Neutrophil (primary cell): ENCODE data around the gene CAPN2.

Source experiments
- H3K27ac ChIP-seq: fragments of 200-600 bp; sonication (generic); 2 replicates; pipeline ENCODE4 v1.5.1; 2016; ENCODE audit warnings: mild to moderate bottlenecking, moderate library complexity
- H3K27me3 ChIP-seq: fragments of 200-600 bp; sonication (generic); 2 replicates; pipeline ENCODE4 v1.6.0; 2016; ENCODE audit warnings: mild to moderate bottlenecking
- H3K36me3 ChIP-seq: fragments of 200-600 bp; sonication (generic); 2 replicates; pipeline ENCODE4 v1.5.1; 2017
- H3K4me1 ChIP-seq, 2 experiments: fragments of 200-600 bp in 1 of 2; sonication (generic) in 1 of 2; 1 replicate in 1 of 2; 2 replicates in 1 of 2; pipeline versions ENCODE4 v1.5.1 to v1.6.1; 2013 to 2016; ENCODE audit warnings: low read depth in 1 of 2, low read length in 1 of 2, mild to moderate bottlenecking in 1 of 2, moderate library complexity in 1 of 2; ENCODE audit not compliant: control insufficient read depth in 1 of 2, insufficient read depth in 1 of 2
- H3K4me3 ChIP-seq, 2 experiments: fragments of 200-600 bp in 1 of 2; sonication (generic) in 1 of 2; 1 replicate in 1 of 2; 2 replicates in 1 of 2; pipeline ENCODE4 v1.5.1; 2013 to 2016; ENCODE audit warnings: low read depth in 1 of 2, low read length in 1 of 2, mild to moderate bottlenecking in 1 of 2, moderate library complexity in 1 of 2
- H3K9me3 ChIP-seq: fragments of 200-600 bp; sonication (generic); 2 replicates; pipeline ENCODE4 v1.5.1; 2016
- TF ChIP-seq, protein P1 (sequence below): fragments of 200-600 bp; sonication (generic); IDR thresholded peaks from 2 replicates; pipeline ENCODE4 v1.5.1; 2016; ENCODE audit warnings: antibody characterized with exemption

The CAPN2 gene

DNA sequence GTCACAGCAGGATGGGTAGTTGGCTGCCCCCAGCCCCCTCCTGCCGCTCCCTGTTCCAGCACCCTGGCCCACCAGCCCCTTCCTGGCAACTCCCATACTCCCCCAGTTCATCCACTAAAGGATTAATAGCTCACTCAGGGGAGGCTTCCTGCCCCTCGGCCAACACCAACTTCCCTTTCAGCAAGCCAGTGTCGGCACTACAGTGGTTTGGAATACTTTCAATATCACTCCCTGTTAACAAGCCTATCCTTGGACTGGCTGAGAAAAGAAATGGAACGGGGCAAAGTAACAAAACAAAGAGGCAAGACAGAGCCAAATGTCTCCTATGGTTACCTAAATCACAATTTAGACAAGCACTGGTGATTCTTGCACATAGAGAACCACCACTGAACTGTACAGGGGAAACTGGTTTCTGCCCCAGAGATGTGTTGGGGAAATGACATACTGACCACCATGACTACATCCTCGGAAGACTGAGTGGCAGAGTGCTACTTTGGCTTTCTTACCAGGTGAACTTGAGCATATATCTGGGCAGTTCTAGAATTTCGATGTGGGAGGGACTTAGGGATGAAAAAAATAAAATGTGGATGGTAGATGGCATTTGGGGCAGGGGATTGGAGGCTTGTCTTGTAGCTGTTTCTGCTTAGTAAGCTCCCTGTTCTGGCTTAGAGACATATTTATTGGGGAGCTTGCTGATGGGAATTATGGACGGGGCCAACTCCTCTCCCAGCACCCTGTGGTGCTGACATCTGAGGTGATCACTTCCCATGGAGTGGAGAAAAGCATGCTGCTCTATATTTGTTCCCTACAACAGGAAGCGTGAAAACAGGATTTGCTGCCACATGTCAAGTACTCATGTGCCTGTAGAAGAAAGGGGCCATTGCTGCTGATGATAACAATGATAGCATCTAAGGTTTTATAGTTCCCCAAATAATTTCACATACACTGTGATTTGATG lies 7.1 kb upstream of the CAPN2 start:
- Histone ChIP-seq H3K27me3 (peaks cover 27% of the 10 kb centered on the region), H3K4me3 (no peak overlapping the region), H3K36me3 (no peaks in the 10 kb centered on the region), H3K9me3 (no peaks in the 10 kb centered on the region), H3K4me1 (no peaks in the 10 kb centered on the region), H3K27ac (no peak overlapping the region)
- TF ChIP-seq, protein P1, sequence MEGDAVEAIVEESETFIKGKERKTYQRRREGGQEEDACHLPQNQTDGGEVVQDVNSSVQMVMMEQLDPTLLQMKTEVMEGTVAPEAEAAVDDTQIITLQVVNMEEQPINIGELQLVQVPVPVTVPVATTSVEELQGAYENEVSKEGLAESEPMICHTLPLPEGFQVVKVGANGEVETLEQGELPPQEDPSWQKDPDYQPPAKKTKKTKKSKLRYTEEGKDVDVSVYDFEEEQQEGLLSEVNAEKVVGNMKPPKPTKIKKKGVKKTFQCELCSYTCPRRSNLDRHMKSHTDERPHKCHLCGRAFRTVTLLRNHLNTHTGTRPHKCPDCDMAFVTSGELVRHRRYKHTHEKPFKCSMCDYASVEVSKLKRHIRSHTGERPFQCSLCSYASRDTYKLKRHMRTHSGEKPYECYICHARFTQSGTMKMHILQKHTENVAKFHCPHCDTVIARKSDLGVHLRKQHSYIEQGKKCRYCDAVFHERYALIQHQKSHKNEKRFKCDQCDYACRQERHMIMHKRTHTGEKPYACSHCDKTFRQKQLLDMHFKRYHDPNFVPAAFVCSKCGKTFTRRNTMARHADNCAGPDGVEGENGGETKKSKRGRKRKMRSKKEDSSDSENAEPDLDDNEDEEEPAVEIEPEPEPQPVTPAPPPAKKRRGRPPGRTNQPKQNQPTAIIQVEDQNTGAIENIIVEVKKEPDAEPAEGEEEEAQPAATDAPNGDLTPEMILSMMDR = no peak

DNA sequence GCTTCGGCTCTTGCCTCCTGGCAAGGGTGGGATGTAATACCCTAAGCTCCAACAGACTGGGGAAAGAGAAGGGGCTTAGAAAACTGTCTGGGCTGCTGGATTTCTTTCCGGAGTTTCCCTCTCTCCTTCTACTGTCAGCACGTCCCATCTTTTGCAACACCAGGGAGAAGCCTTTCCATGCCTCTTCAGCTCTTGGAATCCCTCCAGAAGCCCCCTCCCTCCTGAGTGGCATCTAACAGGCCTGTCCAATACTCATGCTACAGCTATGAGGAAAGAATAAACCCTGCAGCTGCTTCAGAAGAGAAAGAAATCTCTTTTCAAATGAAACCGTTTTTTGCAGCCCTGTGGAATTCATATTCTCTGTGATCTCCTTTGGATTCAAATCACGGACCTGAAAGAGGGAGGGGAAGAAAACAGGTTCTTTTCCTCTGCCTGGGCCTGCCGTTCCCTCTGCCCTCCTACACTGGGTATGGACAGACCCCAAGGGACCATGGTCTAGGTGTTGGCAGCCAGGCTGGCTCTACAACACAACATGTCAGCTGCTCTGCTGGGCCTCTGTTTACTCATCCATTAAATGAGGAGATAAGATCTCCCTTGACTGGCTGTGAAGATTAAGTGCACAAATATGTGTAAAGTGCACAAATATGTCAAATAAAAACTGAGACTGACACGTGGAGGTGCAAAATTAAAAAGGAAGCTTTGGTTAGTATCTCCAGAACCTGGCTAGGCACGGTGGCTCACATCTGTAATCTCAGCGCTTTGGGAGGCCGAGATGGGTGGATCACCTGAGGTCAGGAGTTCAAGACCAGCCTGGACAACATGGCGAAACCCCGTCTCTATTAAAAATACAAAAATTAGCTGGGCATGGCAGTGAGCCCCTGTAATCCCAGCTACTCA lies 6.0 kb upstream of the CAPN2 start:
- H3K36me3 ChIP-seq = no peaks in the 10 kb centered on the region
- no peaks in the 10 kb centered on the region for H3K9me3 ChIP-seq
- no peak overlapping the region for H3K27ac ChIP-seq
- H3K4me3 ChIP-seq = no peak overlapping the region
- TF ChIP-seq, protein P1 = no peak
- peaks cover 39% of the 10 kb centered on the region for H3K27me3 ChIP-seq
- no peaks in the 10 kb centered on the region for H3K4me1 ChIP-seq

DNA sequence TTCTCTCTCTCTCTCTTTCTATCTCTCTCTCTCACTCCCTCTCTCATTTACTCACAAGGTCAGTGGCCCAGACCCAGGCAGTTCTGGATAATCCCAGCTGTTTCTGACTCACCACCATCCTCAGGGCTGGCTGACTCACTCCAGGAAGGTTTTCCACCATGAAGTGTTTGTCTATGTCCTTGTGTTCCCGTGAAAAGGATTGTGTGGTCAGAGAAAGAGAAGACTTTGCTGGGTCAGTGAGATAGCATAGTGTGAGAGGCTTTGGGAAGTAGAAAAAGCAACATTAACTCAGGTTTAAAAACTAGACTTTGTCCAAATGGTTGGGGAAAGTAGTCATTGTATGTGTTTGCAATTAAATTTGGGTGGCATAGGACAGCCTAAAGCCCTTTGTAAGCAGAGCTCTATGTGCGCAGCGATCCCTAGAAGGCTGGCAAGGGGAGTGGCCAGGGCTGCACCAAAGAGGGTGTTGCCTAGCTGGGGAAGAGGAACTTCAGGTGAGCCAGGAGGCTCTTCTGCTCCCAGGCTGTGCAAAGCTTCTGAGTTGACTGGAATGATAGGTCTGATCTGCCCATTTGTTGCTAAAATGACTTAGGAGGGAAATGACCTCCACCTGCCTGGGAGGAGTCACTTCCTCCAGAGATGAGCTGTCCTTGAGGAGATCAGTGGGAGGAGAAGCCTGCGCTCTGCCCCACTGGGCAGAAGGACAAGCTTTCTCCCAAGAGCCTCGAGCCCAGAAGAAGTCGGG lies 4.9 kb upstream of the CAPN2 start:
- no peak overlapping the region for H3K27ac ChIP-seq
- H3K4me3 ChIP-seq = no peak overlapping the region
- H3K27me3 ChIP-seq = peaks cover 50% of the 10 kb centered on the region
- TF ChIP-seq, protein P1 = no peak
- H3K36me3 ChIP-seq = no peaks in the 10 kb centered on the region
- H3K9me3 ChIP-seq = no peaks in the 10 kb centered on the region
- peaks cover 5 to 6% of the 10 kb centered on the region in 2 experiments for H3K4me1 ChIP-seq

DNA sequence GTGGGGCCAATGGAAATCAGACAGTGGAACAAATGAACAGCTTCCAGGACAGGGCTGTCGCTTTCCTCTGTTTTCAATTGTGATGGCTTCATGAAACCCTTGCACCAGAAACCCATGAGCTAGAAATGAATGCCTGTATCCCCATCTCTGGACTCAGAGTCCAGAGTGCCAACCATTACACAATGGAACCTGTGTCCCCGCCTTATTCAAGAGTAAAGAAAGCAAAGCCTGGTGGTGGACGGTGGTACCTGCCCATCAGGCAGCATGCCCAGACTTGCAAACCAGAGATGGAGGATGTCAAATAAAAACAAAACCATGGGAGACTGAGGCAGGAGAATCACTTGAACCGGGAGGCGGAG lies 4.4 kb upstream of the CAPN2 start:
- no peaks in the 10 kb centered on the region for H3K9me3 ChIP-seq

More for the DNA sequence above, 4.4 kb upstream of the CAPN2 start:
- Histone ChIP-seq H3K36me3 (no peaks in the 10 kb centered on the region), H3K4me1 (peaks cover 11% of the 10 kb centered on the region in 2 experiments), H3K27ac (no peak overlapping the region), H3K27me3 (peaks cover 55% of the 10 kb centered on the region), H3K4me3 (no peak overlapping the region)
- TF ChIP-seq, protein P1 = no peak
